G401.6 (cell line): ENCODE measurements around the gene TMEM95.
"Not testable (repeated sequence)": the region's sequence is repeated elsewhere in the genome, so short reads cannot be mapped to it uniquely, and the experiment has no call there.

Experiments
- FAIRE-seq: peaks from 2 replicates; lab custom pipeline; 2012; peaks lifted over from hg19 to GRCh38; lab: Jason Lieb, UNC

The TMEM95 gene

DNA sequence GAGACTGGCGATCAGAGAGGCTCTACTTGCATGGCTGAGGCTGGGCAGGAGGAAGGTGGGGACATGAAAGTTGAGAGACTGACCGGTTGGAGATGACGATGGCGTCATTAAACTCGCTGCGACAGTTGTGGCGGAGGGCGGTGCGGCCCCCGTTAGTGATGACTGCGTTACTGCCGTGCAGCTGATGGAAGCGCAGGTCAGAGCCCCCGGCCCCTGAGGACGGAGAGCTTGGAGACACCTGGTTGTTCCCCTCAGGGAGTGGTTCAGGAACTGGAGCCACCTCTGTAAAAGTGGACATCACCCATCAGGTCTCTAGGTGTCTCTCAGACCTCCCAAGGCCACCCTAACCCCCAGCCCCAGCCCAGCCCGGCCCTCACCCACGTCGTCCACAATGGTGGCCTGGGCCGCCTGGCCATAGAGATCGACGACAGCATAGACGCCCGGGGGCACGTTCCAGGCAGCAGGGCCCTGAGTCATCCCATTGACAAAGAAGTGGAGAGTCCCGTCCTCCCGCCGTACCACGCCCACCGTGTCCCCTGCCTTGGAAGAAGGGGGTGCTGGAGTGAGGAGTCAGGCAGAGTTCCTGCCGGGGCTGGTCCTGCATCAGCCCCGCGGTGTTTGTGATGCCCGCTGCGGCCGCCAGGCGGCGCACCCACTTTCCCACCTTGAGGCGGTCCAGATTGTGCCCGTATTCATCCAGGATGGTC is 31.1 kb upstream of the TMEM95 start:
- no peak for FAIRE-seq

DNA sequence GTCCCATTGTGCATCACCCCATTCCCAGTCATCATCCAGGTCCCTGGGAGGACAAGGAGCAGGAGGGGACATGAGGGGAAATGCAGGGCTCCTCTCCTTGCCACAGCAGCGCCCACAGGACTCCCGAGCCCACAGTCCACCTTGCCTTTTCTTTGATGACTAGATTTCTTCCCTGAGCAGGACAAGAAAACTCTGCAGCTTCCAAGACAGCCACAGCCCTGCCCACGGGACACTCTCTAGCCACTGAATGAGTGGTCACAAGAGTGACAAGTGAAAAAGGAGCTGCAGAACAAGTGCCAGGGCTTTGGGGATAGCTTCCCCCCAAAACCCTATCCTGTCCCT is 30.5 kb upstream of the TMEM95 start:
- FAIRE-seq, result no peak

DNA sequence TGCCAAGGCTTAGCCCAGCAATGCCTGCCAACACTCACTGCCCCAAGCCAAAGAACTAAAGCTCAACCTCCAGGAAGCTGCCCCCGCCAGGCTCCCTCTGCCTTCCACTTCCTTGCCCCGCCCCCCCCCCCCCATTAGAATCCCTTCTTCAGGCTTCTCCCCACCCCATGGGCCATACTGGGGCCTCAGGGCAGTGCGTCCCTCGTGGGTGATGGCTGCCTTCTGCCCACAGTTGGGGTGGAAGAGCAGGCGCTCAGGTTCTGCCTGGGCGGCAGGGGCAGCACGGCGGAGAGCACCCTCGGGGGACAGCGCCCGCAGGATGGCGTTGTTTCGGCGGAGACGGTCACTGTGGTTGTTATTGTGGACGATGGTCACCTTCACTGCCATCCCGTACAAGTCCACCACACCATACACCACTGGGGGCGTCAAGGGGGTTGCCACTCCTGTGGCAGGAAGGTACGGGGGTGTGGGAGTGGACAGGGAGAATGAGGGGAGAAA is 29.9 kb upstream of the TMEM95 start:
- FAIRE-seq, result no peak

DNA sequence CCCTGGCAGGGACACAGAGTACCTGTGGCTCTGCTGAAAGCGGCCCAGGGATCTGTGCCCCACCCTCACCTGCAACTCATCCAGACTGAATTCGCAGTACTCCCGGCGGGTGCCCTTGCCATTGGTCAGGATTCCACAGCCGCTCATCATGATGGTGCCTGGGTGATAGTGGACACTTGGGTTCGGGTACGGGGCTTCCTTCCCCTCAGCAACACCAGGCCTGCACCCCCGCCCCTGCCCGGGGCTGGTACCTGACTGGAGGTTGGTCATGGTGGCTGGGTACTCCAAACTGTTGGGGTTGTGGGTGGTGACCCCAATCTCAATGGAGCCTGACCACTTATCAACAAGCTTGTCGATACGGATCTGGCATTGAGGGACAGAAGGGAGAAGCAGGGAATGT is 28.8 kb upstream of the TMEM95 start:
- FAIRE-seq, result no peak

DNA sequence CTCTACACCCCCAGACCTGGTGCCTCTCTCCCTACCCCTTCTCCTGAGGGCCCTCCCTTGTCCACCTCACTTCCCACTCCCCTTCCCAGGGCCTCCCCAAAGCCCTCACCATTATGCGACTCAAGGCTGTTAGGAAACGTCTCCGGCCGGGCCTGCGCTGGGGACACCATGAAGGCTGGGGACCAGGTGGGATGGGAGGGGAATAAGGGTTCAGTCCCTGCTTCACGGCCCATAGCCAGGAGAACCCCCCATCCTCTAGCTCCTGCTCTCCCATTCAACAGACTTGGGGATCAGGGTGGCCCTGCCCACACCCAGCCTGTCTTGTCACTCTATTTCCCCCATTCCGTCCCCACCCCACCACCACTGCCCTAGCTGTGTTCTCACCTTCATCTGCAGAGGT is 27.9 kb upstream of the TMEM95 start:
- FAIRE-seq, result no peak

DNA sequence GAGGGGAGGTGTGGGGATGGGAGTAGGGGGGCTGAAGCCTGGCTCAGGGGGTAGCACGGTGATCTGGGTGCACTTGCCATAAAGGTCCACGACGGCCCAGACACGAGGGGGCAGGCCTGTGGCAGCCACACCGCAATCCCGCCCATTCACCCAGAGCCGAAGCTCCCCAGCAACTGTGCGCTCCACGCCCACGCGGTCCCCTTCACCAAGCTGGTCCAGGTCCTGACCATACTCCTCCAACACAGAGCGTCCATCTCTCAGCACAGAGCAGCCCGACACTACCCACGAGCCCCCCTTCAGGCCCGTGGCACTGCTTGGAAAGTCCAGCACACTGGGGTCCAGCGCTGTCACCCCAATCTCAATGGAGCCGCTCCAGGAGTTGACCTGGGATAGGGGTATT is 27.5 kb upstream of the TMEM95 start:
- FAIRE-seq, result no peak

DNA sequence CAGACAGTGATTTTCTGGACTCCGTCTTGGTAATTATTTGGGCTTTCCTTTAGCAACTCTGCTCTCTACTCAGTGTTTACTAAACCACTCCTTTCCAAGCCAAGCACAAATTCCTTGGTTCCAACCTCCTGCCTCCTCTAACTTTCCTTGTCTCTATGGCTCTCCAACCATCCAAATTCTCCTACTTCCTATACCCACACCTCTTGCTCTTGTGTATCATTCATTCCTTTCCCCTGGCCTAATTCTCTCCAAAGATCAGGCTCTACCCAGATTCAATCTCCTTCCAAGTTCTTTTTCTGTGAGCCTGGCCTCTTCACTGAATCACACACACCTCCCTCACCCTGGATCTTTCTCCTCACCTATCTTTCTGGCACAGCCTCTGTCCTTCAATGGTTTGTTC is 26.9 kb upstream of the TMEM95 start:
- no peak for FAIRE-seq

DNA sequence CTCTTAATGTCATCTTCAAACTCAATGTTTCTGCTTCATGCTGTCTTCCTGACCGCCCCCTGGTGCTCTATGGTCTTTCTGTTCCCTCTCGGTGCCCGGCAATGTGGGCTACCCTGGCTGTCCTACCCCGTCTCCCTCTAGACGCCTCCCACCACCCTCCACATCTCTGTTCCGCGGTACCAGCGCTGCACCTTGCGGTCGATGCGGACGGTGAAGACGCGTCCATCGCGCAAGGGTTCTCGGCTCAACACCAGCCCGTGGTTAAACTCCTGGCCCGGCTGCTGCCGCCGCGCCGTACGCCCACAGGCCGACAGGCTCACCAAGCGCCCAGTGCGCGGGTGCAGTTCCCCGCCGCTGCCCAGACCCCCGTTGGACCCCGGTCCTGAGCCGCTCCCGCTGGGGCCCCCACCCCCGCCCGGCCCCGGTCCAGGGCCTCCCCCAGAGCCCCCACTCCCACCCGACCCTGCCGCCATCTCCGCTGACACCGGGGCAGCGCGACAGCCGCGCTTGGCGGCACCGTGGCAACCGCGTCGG is 26.0 kb upstream of the TMEM95 start, which contains the start of gene NEURL4:
TSS of gene NEURL4 (minus strand) at position 496 of the 534 bp plus-strand sequence. CDS start at position 473, 23 bp downstream.
- FAIRE-seq, result no peak

DNA sequence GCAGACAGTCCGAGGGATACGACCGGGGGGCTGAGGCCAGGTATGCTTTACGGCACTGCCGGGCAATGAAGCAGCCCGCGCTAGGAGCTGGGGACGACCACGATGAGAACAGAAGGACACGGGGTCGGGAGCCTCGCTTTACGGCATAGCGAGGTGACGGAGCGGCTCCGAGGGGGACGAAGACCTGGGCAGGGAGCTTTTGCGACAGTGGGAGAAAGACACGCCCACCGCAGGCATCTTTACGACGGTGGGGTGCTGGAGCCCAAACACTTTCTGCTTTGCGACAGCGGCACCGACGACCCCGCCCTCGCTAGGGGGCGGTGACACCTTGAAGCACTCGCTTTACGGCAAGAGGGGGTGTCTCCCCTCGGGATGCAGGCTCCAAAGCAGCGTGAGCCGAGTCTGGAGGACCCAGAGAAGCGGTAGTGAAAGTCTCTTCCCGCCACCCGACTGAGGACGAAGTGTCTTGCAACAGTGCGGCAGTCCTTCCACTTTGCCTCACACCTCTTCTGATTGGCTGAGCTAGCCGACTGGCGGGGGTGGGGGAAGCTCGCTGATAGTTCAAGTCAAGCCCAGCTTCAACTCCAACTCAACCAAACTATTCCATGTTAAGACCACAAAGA is 25.5 kb upstream of the TMEM95 start:
- FAIRE-seq, result peak; percentile 99

DNA sequence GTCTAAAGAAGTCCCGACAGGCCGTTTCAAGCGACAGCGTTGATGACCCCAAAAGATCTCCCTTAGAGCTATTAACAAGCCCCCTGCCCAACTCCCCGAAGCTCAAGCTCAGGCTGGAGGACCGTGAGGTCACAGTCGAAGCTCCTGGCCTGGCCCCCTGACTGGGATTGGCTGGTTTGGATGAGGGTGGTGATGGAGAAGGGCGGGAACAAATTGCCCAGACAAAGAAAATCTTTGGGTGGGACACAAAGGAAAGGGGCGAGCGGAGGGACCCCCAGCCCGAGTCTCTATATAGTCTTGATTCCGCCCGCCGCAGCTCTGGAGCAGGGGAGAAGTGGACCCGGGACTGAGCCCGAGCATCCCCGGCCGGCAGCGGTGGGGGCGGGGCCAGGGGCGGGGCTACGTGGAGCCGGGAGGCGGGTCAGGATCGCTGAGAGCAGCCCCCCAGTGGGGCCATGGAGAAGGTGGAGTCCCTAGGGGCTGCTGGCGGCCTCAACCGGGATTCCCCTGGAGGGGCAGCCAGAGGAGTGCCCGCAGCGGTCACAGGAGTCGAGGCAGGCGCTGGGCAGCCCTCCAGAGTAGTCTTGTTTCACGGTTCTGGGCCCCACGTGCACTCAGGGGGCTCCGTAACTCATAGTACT is 24.8 kb upstream of the TMEM95 start:
- FAIRE-seq, result no peak

DNA sequence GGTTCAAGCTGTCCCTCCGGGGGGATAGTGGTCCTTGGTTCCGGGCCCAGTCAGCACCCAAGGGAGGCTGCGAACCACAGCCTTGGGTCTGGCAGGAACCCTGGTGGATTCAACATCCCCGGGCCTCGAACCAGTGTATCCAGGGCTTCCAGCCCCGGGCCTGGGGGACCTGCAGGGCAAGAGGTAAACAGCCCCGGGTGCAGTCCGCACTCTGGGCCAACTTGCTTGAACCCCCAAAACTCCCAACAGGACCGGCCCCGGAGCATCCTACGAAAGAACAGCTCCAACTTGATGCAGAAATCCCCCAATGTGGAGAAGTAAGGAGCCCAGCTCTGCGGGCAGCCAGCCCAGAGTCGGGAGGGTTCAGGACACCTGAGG is 24.3 kb upstream of the TMEM95 start:
- FAIRE-seq, result no peak

DNA sequence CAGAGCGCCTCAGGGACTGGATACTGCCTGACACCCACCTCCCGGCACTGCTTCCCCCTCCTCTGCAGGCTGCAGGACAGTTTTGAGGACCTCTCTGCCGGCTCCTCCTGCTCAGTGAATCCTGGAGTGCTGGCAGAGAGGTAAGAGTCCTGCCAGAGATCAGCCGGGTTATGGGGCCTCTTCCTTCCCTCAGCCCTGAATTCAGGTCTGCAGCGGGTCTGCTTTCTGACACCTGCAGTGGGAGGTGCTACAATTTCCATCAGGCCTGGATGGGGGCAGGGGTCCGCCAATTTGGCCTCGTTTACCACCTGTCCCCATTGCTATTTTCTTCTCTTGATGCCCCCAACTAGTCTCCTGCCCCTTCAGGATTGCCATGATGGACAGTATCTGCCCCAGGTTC is 22.8 kb upstream of the TMEM95 start:
- FAIRE-seq, result no peak

DNA sequence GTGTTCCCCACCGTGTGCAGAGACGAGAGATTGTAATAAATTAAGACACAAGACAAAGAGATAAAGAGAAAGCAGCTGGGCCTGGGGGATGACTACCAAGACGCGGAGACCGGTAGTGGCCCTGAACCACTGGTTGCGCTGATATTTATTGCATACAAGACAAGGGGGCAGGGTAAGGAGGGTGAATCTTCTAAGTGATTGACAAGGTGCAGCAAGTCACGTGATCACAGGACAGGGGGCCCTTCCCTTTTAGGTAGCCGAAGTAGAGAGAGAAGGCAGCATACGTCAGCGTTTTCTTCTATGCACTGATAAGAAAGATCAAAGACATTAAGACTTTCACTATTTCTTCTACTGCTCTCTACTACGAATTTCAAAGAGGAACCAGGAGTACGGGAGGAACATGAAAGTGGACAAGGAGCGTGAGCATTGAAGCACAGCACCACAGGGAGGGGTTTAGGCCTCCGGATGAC is 22.3 kb upstream of the TMEM95 start:
- FAIRE-seq, result not testable (repeated sequence)

DNA sequence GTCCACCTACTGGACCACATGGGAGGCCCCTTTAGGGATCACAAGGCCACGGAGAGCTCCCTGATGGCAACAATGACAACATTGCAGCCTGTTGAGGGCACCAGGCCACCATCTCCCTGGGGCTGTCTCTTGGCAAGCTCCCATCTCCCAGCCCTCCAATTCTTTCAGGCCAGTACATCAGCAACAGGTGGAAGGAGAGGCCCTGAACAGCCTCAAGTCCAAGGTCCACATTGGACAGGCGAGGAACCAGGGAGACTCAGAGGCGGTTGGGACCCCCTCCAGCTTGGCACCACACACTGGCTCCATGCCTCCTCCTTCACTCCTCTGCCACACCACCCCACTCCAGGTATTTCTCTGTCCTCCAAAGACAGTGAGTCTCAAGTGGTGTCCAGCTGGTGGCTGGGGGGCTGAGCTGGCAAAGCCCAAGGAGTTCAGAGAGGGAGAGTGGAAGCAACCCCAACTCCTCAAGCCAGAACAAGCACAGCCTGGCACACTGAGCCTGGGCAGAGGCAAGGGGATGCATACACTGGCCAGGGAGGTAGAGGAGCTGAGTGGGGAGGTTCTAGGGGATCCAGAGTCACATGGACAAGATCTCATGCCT is 19.9 kb upstream of the TMEM95 start:
- FAIRE-seq, result no peak

DNA sequence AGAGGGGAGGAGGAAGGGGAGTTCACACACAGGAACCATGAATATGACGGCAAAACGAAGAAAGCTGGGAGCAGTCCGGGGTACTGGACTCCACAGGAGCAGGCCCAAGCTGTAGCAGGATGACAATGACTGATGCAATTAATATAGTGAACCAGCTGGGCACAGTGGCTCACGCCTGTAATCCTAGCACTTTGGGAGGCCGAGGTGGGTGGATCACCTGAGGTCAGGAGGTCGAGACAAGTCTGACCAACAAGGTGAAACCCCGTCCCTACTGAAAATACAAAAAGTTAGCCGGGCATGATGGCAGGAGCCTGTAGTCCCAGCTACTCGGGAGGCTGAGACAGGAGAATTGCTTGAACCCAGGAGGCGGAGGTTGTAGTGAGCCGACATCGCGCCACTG is 19.2 kb upstream of the TMEM95 start:
- FAIRE-seq, result not testable (repeated sequence)

DNA sequence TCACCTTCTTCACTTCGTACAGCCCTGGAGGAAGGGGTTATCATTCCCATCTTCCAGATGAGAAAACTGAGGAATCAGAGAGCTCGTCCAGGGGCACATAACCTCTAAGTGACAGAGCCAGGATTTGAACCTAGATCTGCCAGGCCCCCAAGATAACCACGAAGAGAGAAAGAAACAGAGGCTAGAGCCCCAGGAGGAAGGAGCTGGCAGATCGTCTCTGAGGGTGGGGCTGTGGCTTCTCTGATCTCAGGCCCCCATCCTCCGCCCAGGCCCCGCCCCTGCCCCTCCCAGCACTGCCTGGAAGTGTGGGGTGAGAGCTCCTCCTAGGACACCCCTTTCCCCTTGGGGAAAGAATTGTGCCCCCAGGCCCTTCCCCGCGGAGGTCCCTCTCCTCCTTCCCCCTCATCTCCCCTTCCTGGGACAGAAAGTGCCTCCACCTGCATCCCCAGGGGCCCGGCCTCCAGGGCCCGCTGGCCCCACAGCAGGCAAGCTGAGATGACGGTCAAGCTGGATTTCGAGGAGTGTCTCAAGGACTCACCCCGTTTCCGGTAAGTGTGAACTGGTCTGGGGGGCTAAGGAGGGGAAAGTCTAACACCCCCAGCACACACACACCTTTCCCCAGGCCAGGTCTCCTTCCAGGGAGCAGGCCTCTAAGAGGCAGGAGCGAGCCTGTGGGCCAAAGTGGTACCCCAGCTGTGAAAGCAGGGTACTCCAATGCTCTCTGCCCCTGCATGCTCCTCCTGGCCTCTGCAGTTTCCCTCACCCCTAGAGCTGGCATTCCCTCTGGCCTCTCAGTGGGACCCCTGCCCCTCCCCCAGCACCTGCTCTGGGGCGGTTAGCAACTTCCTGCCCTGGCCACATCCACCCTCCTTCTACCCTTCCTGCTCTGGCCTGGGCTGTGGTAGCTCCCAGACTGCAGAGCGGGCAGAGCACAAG is 18.4 kb upstream of the TMEM95 start, which contains the start of gene ACAP1:
TSS of gene ACAP1 (plus strand) at position 290 of the 936 bp plus-strand sequence. CDS start at position 496, 206 bp downstream.
- no peak for FAIRE-seq

DNA sequence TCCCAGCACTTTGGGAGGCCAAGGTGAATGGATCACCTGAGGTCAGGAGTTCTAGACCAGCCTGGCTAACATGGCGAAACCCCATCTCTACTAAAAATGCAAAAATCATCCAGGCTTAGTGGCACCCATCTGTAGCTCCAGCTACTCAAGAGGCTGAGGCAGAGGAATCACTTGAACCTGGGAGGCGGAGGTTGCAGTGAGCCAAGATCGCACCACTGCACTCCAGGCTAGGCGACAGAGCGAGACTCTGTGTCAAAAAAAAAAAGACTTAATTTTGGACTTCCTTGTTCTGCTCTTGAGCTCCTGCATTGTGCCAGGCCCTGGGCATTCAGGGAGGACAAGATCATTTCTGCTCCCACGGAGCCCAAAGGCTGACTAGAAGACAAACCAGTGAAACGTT is 17.4 kb upstream of the TMEM95 start:
- not testable (repeated sequence) for FAIRE-seq

DNA sequence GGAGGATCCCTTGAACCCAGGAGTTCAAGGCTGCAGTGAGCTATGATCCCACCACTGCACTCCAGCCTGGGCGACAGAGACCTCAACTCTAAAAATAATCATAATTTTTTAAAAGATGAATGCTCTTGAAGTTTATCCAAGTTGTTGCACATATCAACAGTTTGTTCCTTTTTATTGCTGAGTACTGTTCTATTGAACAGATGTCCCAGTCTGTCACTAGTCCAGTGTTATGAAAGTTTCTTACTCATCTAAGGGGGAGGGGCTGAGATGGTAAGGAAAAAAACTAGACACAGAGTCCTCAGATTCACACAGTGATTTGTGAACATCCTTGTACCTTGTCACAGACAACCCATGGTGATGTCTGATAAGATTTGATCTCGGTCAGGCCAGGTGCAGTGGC is 14.8 kb upstream of the TMEM95 start:
- no peak for FAIRE-seq

DNA sequence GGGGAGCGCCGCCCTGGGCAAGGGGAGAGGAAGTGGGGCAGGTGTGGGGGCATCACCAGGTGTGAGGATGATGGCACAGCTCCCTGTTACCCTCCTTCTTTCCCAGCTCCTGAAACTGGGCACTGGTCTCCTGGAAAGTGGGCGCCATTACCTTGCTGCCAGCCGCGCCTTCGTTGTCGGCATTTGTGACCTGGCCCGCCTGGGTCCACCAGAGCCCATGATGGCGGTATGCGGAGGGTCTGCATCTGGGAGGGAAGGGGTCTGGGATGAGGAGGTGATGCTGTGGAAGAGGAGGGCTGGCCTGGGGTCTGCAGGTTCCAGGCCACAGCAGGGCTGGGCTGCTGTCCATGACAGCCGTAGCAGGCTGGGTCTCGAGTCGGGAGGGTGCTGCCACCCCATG is 13.1 kb upstream of the TMEM95 start:
- no peak for FAIRE-seq

DNA sequence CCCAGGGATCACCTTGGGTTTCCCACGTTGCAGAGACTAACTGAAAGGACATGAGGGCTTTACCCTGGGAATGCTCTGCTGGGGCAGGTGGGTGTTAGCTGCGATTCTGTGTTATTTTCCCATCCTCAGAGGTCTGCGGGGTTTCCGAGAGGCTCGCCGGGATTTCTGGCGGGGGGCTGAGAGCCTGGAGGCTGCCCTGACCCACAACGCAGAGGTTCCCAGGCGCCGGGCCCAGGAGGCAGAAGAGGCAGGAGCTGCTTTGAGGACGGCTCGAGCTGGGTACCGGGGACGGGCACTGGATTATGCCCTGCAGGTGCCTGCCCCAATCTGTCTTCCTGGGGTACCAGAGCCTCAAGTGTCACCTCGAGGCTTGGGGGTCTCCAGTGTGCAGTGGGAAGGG is 11.7 kb upstream of the TMEM95 start:
- FAIRE-seq, result no peak
